Tibial nerve (tissue), 4 donors: ENCODE results near the gene CYTH1. TPM values are rescaled to one million over a fixed set of nuclear protein-coding genes. Genes with fewer than 3 reads are reported as not detected.

Experiments
- DNase-seq, 2 donors: peaks; one replicate each; pipeline ENCODE4 v3.0.0-alpha.2; 2019; ENCODE audit warnings: low spot score in 2 of 2
- H3K27ac ChIP-seq, 4 donors: fragments of 200-600 bp; sonication (generic) in 3 of 4; one replicate each; pipeline ENCODE4 v1.5.1; 2017 to 2019; ENCODE audit warnings: mild to moderate bottlenecking in 1 of 4
- H3K27me3 ChIP-seq, 2 donors: fragments of 200-600 bp; sonication (generic) in 1 of 2; one replicate each; pipeline versions ENCODE4 v1.5.1 to v1.6.0; 2017 to 2019
- H3K36me3 ChIP-seq, 3 donors: fragments of 200-600 bp; sonication (generic); one replicate each; pipeline ENCODE4 v1.5.1; 2018 to 2019
- H3K4me1 ChIP-seq, 4 donors: fragments of 200-600 bp; sonication (generic) in 3 of 4; one replicate each; pipeline ENCODE4 v1.5.1; 2017 to 2019
- H3K4me3 ChIP-seq, 4 donors: fragments of 200-600 bp; sonication (generic) in 3 of 4; one replicate each; pipeline ENCODE4 v1.5.1; 2017 to 2019; ENCODE audit warnings: mild to moderate bottlenecking in 1 of 4, moderate library complexity in 1 of 4
- H3K9me3 ChIP-seq, 4 donors: fragments of 200-600 bp; sonication (generic) in 3 of 4; one replicate each; pipeline ENCODE4 v1.5.1; 2017 to 2019
- CTCF ChIP-seq, 5 experiments: fragments of 200-600 bp in 3 of 5; fragments of 450-650 bp in 2 of 5; sonication (generic) in 3 of 5; IDR thresholded peaks; one replicate each; pipeline ENCODE4 v1.5.1; 2016 to 2019; ENCODE audit warnings: antibody characterized with exemption in 5 of 5, mild to moderate bottlenecking in 3 of 5, moderate library complexity in 2 of 5
- EP300 ChIP-seq, 2 donors: sonication (generic); formaldehyde crosslinking; IDR thresholded peaks; one replicate each; pipeline ENCODE4 v1.6.1; 2017; ENCODE audit warnings: antibody characterized with exemption in 2 of 2, mild to moderate bottlenecking in 1 of 2
- POLR2A ChIP-seq, 2 donors: fragments of 450-650 bp; IDR thresholded peaks; one replicate each; pipeline ENCODE4 v1.6.1; 2017; ENCODE audit warnings: antibody characterized with exemption in 2 of 2, mild to moderate bottlenecking in 2 of 2, moderate library complexity in 2 of 2
- WGBS, 2 donors: methylation state at CpG; one replicate each; pipeline ENCODE4 v1.1.5; 2018; 5-methylcytosine and 5-hydroxymethylcytosine counted together
- total RNA-seq, 4 donors: library from RNA; depleted of rRNA; stranded (reverse); fragments of >200 nt; gene quantifications; one replicate each; pipeline ENCODE4 v1.1.0, GENCODE V29; 2016

CYTH1 gene
- total RNA-seq, 4 donors from 2014 or later = 53.1 to 81.0 (median 63.8) TPM

GRCh38 chr17:78704594-78704993, 77.5 kb downstream of the CYTH1 start:
- DNase-seq = no peak
- TF ChIP-seq POLR2A (IDR thresholded peaks at IDR 0.05) (no peak), EP300 (IDR thresholded peaks at IDR 0.05) (no peak)
- no peaks in the 10 kb centered on the region for H3K9me3 ChIP-seq
- H3K36me3 ChIP-seq = peaks cover 0 to 48% (median 18%) of the 10 kb centered on the region in 3 donors
- no peak overlapping the region for H3K27ac ChIP-seq
- H3K4me1 ChIP-seq = peaks cover 0 to 21% (median 2%) of the 10 kb centered on the region in 4 donors
- no peak overlapping the region for H3K4me3 ChIP-seq
- H3K27me3 ChIP-seq = no peaks in the 10 kb centered on the region
- whole genome bisulfite sequencing, 2 donors = 92% methylated on average over 3 of the region's 3 CpGs

- no peaks in the 10 kb centered on the region for H3K4me1 ChIP-seq
- H3K27me3 ChIP-seq = no peaks in the 10 kb centered on the region
- peaks cover 0 to 96% (median 23%) of the 10 kb centered on the region in 3 donors for H3K36me3 ChIP-seq
- DNase-seq = no peak
- H3K4me3 ChIP-seq = no peak overlapping the region
- H3K9me3 ChIP-seq = no peaks in the 10 kb centered on the region
- WGBS, 2 donors = 90 to 93% methylated on average over 25 of the region's 25 CpGs
- no peak overlapping the region for H3K27ac ChIP-seq
- no peak for TF ChIP-seq POLR2A (IDR thresholded peaks at IDR 0.05)
- TF ChIP-seq EP300 (IDR thresholded peaks at IDR 0.05) = no peak
- no peak for TF ChIP-seq CTCF (IDR thresholded peaks at IDR 0.05)
Measured at GRCh38 chr17:78697554-78698343, 84.3 kb downstream of the CYTH1 start.

- no peak for DNase-seq
- H3K4me3 ChIP-seq = no peak overlapping the region
- peaks cover 0 to 97% (median 23%) of the 10 kb centered on the region in 3 donors for H3K36me3 ChIP-seq
- TF ChIP-seq EP300 (IDR thresholded peaks at IDR 0.05) = no peak
- no peak for TF ChIP-seq CTCF (IDR thresholded peaks at IDR 0.05)
- no peak for TF ChIP-seq POLR2A (IDR thresholded peaks at IDR 0.05)
- WGBS, 2 donors = 85 to 94% methylated on average over 2 of the region's 2 CpGs
- no peak overlapping the region for H3K27ac ChIP-seq
- no peaks in the 10 kb centered on the region for H3K27me3 ChIP-seq
- H3K4me1 ChIP-seq = no peaks in the 10 kb centered on the region
- H3K9me3 ChIP-seq = no peaks in the 10 kb centered on the region
Measured at GRCh38 chr17:78697122-78697521, 85.0 kb downstream of the CYTH1 start.

GRCh38 chr17:78696016-78696982, 85.8 kb downstream of the CYTH1 start:
- Histone ChIP-seq H3K4me3 (no peak overlapping the region), H3K4me1 (no peaks in the 10 kb centered on the region), H3K27me3 (no peaks in the 10 kb centered on the region), H3K27ac (no peak overlapping the region), H3K9me3 (no peaks in the 10 kb centered on the region), H3K36me3 (peaks cover 0 to 97% (median 17%) of the 10 kb centered on the region in 3 donors)
- 75 to 77% methylated on average over 10 of the region's 10 CpGs for WGBS, 2 donors
- no peak for DNase-seq
- TF ChIP-seq EP300 (IDR thresholded peaks at IDR 0.05) = no peak
- TF ChIP-seq POLR2A (IDR thresholded peaks at IDR 0.05) = no peak
- no peak for TF ChIP-seq CTCF (IDR thresholded peaks at IDR 0.05)

GRCh38 chr17:78694805-78695531, 87.1 kb downstream of the CYTH1 start:
- no peaks in the 10 kb centered on the region for H3K4me1 ChIP-seq
- no peak for DNase-seq
- WGBS, 2 donors = 85 to 86% methylated on average over 16 of the region's 16 CpGs
- H3K27me3 ChIP-seq = no peaks in the 10 kb centered on the region
- no peaks in the 10 kb centered on the region for H3K9me3 ChIP-seq
- H3K27ac ChIP-seq = no peak overlapping the region
- TF ChIP-seq EP300 (IDR thresholded peaks at IDR 0.05) = no peak
- TF ChIP-seq POLR2A (IDR thresholded peaks at IDR 0.05) = no peak
- no peak for TF ChIP-seq CTCF (IDR thresholded peaks at IDR 0.05)
- H3K36me3 ChIP-seq = peaks cover 0 to 94% (median 9%) of the 10 kb centered on the region in 3 donors
- no peak overlapping the region for H3K4me3 ChIP-seq
